DND-41 (cell line): ENCODE measurements around the gene TNPO3.

Source experiments
- ATAC-seq: fragments of 200-7000 bp; cut with Tn5 transposase; 3 replicates; pipeline ENCODE4 v1.9.1; 2021; ENCODE audit warnings: low read depth; ENCODE audit not compliant: insufficient read depth
- DNase-seq: peaks from one replicate; pipeline ENCODE4 v3.0.0-alpha.2; 2020
- H2AFZ ChIP-seq: 2 replicates; pipeline ENCODE4 v1.6.0; 2012; ENCODE audit warnings: low read depth, low read length
- H3K27ac ChIP-seq: 2 replicates; pipeline ENCODE4 v1.5.1; 2012; ENCODE audit warnings: low read length, inconsistent platforms
- H3K27me3 ChIP-seq: fragments of 200-600 bp; sonication (generic); 2 replicates; pipeline ENCODE4 v1.6.0; 2012; ENCODE audit warnings: low read length, mild to moderate bottlenecking, inconsistent platforms; ENCODE audit not compliant: insufficient read depth, poor library complexity
- H3K36me3 ChIP-seq: 2 replicates; pipeline ENCODE4 v1.5.1; 2012; ENCODE audit warnings: low read length, inconsistent platforms; ENCODE audit not compliant: insufficient read depth
- H3K4me1 ChIP-seq: 2 replicates; pipeline ENCODE4 v1.5.1; 2012; ENCODE audit warnings: mild to moderate bottlenecking, low read length; ENCODE audit not compliant: insufficient read depth
- H3K4me2 ChIP-seq: 2 replicates; pipeline ENCODE4 v1.6.0; 2012; ENCODE audit warnings: mild to moderate bottlenecking, moderate library complexity, low read length, inconsistent platforms; ENCODE audit not compliant: insufficient read depth
- H3K4me3 ChIP-seq, 2 experiments: fragments of 200-600 bp in 1 of 2; shearing (Covaris generic) in 1 of 2; 2 replicates each; pipeline ENCODE4 v1.5.1; 2012 to 2016; ENCODE audit warnings: inconsistent platforms in 2 of 2, low read length in 2 of 2, mild to moderate bottlenecking in 2 of 2, low read depth in 1 of 2, moderate library complexity in 1 of 2
- H3K79me2 ChIP-seq: 2 replicates; pipeline ENCODE4 v1.6.0; 2012; ENCODE audit warnings: low read length, inconsistent platforms; ENCODE audit not compliant: insufficient read depth
- H3K9ac ChIP-seq: 2 replicates; pipeline ENCODE4 v1.6.0; 2012; ENCODE audit warnings: low read depth, mild to moderate bottlenecking, inconsistent platforms, low read length, moderate library complexity
- H3K9me3 ChIP-seq: 2 replicates; pipeline ENCODE4 v1.5.1; 2012; ENCODE audit warnings: low read length, moderate library complexity, mild to moderate bottlenecking, inconsistent platforms; ENCODE audit not compliant: insufficient read depth, severe bottlenecking
- H4K20me1 ChIP-seq: 2 replicates; pipeline ENCODE4 v1.6.0; 2012; ENCODE audit warnings: low read length; ENCODE audit not compliant: insufficient read depth
- EZH2 ChIP-seq: IDR thresholded peaks from 3 replicates; pipeline ENCODE4 v1.6.1; 2012; ENCODE audit warnings: borderline replicate concordance, low read depth, mild to moderate bottlenecking, moderate library complexity, low read length, inconsistent platforms; ENCODE audit not compliant: severe bottlenecking
- TF ChIP-seq, protein P1 (sequence below): IDR thresholded peaks from 2 replicates; pipeline ENCODE4 v1.5.1; 2012; ENCODE audit warnings: borderline replicate concordance, low read length, moderate library complexity, mild to moderate bottlenecking; ENCODE audit not compliant: poor library complexity, severe bottlenecking; ENCODE audit errors: extremely low read depth

The TNPO3 gene

GRCh38 chr7:128931965-128932861 is 122.7 kb downstream of the TNPO3 start:
- H3K36me3 ChIP-seq, result no peaks in the 10 kb centered on the region
- no peak overlapping the region for H2AFZ ChIP-seq
- TF ChIP-seq, protein P1, sequence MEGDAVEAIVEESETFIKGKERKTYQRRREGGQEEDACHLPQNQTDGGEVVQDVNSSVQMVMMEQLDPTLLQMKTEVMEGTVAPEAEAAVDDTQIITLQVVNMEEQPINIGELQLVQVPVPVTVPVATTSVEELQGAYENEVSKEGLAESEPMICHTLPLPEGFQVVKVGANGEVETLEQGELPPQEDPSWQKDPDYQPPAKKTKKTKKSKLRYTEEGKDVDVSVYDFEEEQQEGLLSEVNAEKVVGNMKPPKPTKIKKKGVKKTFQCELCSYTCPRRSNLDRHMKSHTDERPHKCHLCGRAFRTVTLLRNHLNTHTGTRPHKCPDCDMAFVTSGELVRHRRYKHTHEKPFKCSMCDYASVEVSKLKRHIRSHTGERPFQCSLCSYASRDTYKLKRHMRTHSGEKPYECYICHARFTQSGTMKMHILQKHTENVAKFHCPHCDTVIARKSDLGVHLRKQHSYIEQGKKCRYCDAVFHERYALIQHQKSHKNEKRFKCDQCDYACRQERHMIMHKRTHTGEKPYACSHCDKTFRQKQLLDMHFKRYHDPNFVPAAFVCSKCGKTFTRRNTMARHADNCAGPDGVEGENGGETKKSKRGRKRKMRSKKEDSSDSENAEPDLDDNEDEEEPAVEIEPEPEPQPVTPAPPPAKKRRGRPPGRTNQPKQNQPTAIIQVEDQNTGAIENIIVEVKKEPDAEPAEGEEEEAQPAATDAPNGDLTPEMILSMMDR, result no peak
- TF ChIP-seq EZH2, result no peak
- H3K9ac ChIP-seq, result no peak overlapping the region
- H3K4me3 ChIP-seq, result no peak overlapping the region
- no peaks in the 10 kb centered on the region for H3K4me1 ChIP-seq
- H4K20me1 ChIP-seq, result no peaks in the 10 kb centered on the region
- H3K79me2 ChIP-seq, result no peaks in the 10 kb centered on the region
- no peaks in the 10 kb centered on the region for H3K27me3 ChIP-seq
- ATAC-seq, result peak; percentile 7; the same call in 1 of the 3 replicates
- H3K4me2 ChIP-seq, result no peak overlapping the region
- H3K27ac ChIP-seq, result no peak overlapping the region
- no peaks in the 10 kb centered on the region for H3K9me3 ChIP-seq
- no peak for DNase-seq

DNA sequence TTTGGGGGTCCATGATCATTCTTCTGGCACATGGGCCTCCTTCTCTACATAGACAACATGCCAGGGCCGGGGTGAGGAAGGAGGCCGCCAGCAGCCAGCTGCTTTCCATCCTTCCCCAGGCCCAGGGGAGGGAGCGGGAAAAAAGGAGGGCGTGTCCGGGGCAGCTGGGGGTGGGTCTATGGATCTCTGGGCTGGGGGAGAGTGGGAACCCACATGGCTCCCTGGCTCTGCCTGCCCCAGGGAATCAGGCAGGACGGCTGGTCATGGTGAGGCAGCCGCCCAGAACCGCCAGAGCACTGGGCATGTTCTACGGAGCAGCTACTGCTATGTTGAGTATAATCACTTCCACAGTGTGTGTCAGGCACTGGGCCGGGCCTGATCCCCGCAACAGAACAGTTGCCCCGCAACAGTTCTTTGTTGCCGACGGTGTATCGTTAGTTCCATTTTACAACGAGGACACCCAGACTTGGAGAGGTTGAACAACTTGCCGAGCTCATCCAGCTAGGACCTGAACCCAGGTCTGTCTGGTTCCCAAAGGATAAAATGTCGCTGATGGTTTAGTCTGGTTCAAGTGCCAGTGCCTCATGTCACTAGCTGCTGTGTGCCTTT is 123.6 kb downstream of the TNPO3 start:
- no peaks in the 10 kb centered on the region for H3K9me3 ChIP-seq
- no peak overlapping the region for H3K4me2 ChIP-seq
- no peaks in the 10 kb centered on the region for H4K20me1 ChIP-seq
- H3K27me3 ChIP-seq, result no peaks in the 10 kb centered on the region
- H3K4me1 ChIP-seq, result no peaks in the 10 kb centered on the region
- TF ChIP-seq, protein P1, result no peak
- TF ChIP-seq EZH2, result no peak
- H2AFZ ChIP-seq, result no peak overlapping the region
- H3K36me3 ChIP-seq, result no peaks in the 10 kb centered on the region
- no peak for ATAC-seq
- no peaks in the 10 kb centered on the region for H3K79me2 ChIP-seq
- H3K9ac ChIP-seq, result no peak overlapping the region
- no peak for DNase-seq
- no peak overlapping the region for H3K27ac ChIP-seq
- H3K4me3 ChIP-seq, result no peak overlapping the region

DNA sequence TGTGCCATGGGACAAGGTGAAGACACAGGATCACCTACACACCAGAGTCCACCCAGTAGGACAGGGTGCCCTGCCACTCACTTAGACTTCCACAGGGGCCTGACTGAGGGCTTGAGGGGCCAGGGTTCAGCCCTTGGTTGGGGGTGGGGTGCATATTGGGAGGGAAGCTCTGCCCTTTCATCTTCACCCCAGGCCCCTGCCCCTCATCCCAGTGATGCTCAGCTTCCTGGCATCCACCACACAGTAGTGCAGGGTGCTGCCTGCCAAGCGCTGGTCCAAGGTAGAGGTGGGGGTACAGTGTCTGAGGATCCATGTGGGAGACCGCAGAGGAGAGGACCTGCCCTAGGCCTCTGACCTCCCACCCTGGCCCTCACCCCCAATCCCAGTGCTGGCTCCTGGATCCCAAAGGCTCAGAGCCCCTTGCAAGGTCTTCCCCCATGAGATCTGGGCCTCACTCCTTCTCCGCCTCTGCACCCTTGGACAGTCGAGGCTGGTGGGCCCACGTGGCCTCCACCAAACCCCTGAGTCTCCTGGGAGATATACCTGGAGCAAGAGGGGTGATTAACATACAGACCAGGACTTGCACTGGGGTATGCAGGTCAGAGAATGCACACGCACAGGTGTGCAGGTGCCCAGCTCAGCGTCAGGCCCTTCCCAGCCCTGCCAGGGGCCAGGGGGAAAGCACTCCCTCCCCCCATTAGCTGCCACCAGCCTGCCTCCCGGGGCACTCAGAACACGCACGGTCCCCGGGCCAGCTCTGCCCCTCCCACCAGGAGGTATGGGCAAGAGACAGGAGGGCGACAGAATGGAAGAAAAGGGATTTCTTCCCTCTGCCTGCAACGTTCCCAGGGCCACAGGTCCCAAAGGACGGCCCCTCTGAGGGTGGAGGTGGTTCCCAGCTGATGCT is 125.8 kb downstream of the TNPO3 start:
- no peaks in the 10 kb centered on the region for H3K4me1 ChIP-seq
- no peaks in the 10 kb centered on the region for H3K27me3 ChIP-seq
- H3K9me3 ChIP-seq, result no peaks in the 10 kb centered on the region
- no peaks in the 10 kb centered on the region for H3K36me3 ChIP-seq
- no peaks in the 10 kb centered on the region for H3K79me2 ChIP-seq
- H4K20me1 ChIP-seq, result no peaks in the 10 kb centered on the region
- no peak overlapping the region for H3K9ac ChIP-seq
- ATAC-seq (no peak), DNase-seq (no peak)
- no peak overlapping the region for H3K4me3 ChIP-seq
- no peak overlapping the region for H3K4me2 ChIP-seq
- TF ChIP-seq, protein P1, result no peak
- no peak for TF ChIP-seq EZH2
- H2AFZ ChIP-seq, result no peak overlapping the region
- no peak overlapping the region for H3K27ac ChIP-seq
